GM23248 (cell line): Measurements from ENCODE around the gene TNIP1.

ENCODE experiments used
- EZH2 ChIP-seq: fragments of 200-600 bp; sonication (generic); IDR thresholded peaks from 2 replicates; pipeline ENCODE4 v1.6.1; 2018; ENCODE audit warnings: antibody characterized with exemption, mild to moderate bottlenecking; ENCODE audit not compliant: insufficient read depth, poor library complexity, severe bottlenecking
- EZH2phosphoT487 ChIP-seq: fragments of 200-600 bp; sonication (generic); IDR thresholded peaks from 2 replicates; pipeline ENCODE4 v1.6.1; 2018; ENCODE audit warnings: antibody characterized with exemption, moderate library complexity, mild to moderate bottlenecking, low read depth; ENCODE audit not compliant: insufficient read depth

- TF ChIP-seq EZH2phosphoT487 = no peak
- no peak for TF ChIP-seq EZH2
These were observed 8.8 kb downstream of the TNIP1 start for GRCh38 chr5:151071848-151072629.
